PC-3 (cell line): Measurements from ENCODE around the gene PRRC1. TPM values are rescaled to one million over a fixed set of nuclear protein-coding genes. Genes with fewer than 3 reads are reported as not detected.
A peak's percentile ranks its signal among the peaks of the same experiment; 100 is the strongest.

Source experiments
- ATAC-seq: fragments of 200-7000 bp; cut with Tn5 transposase; 2 replicates; pipeline ENCODE4 v1.9.1; 2020; ENCODE audit warnings: mild to moderate bottlenecking, moderate library complexity
- BruUV-seq: library from RNA; stranded (reverse); fragments of 400-500 nt; replicated peaks from 2 replicates; lab custom pipeline; 2021; lab: Mats Ljungman, UMichigan
- CTCF ChIA-PET: fragments of 300-600 bp; sonication (Branson Sonifier 250); formaldehyde crosslinking; loops from one replicate; lab custom pipeline; 2022; ENCODE audit warnings: antibody characterized with exemption; lab: Charles Lee
- POLR2A ChIA-PET: fragments of 300-600 bp; sonication (Branson Sonifier 250); formaldehyde crosslinking; loops from one replicate; lab custom pipeline; 2022; ENCODE audit warnings: antibody characterized with exemption; ENCODE audit not compliant: unreplicated experiment; lab: Charles Lee
- DNase-seq: peaks from one replicate; pipeline ENCODE4 v3.0.0-alpha.2; 2015
- H2AFZ ChIP-seq: fragments of 300-600 bp; sonication (generic); 2 replicates; pipeline ENCODE4 v1.6.0; 2016; ENCODE audit warnings: antibody characterized with exemption, low read length
- H3F3A ChIP-seq: fragments of 300-600 bp; sonication (generic); one replicate; pipeline ENCODE4 v1.6.0; 2017; ENCODE audit warnings: antibody characterized with exemption, low read length, control low read depth, mild to moderate bottlenecking; ENCODE audit not compliant: unreplicated experiment
- H3K27ac ChIP-seq: fragments of 300-600 bp; sonication (generic); 2 replicates; pipeline ENCODE4 v1.5.1; 2016; ENCODE audit warnings: mild to moderate bottlenecking, low read length
- H3K27me3 ChIP-seq: fragments of 300-600 bp; sonication (generic); 2 replicates; pipeline ENCODE4 v1.6.1; 2016; ENCODE audit warnings: low read length, mixed read lengths
- H3K36me3 ChIP-seq: fragments of 300-600 bp; sonication (generic); 2 replicates; pipeline ENCODE4 v1.6.1; 2016; ENCODE audit warnings: low read depth, mixed run types, low read length, mixed read lengths
- H3K4me1 ChIP-seq: fragments of 300-600 bp; sonication (generic); 2 replicates; pipeline ENCODE4 v1.5.1; 2016; ENCODE audit warnings: low read length; ENCODE audit not compliant: insufficient read depth
- H3K4me2 ChIP-seq: fragments of 300-600 bp; sonication (generic); 2 replicates; pipeline ENCODE4 v1.6.0; 2016; ENCODE audit warnings: low read length
- H3K4me3 ChIP-seq: fragments of 300-600 bp; sonication (generic); 2 replicates; pipeline ENCODE4 v1.5.1; 2016; ENCODE audit warnings: mild to moderate bottlenecking, low read length, mixed read lengths
- H3K79me2 ChIP-seq: fragments of 300-600 bp; sonication (generic); 2 replicates; pipeline ENCODE4 v1.6.1; 2017; ENCODE audit warnings: low read length, mixed read lengths
- H3K9ac ChIP-seq: fragments of 300-600 bp; sonication (generic); 2 replicates; pipeline ENCODE4 v1.6.0; 2016; ENCODE audit warnings: mild to moderate bottlenecking, low read length
- H3K9me2 ChIP-seq: fragments of 300-600 bp; sonication (generic); replicated peaks from 2 replicates; pipeline ENCODE4 v1.6.1; 2016; ENCODE audit warnings: mixed run types, low read length, mixed read lengths
- H3K9me3 ChIP-seq: fragments of 300-600 bp; sonication (generic); 2 replicates; pipeline ENCODE4 v1.6.1; 2016; ENCODE audit warnings: low read length, mixed read lengths
- H4K20me1 ChIP-seq: fragments of 300-600 bp; sonication (generic); 2 replicates; pipeline ENCODE4 v1.6.1; 2016; ENCODE audit warnings: low read length, mixed read lengths
- EZH2 ChIP-seq: fragments of 300-600 bp; sonication (generic); IDR thresholded peaks from one replicate; pipeline ENCODE4 v1.6.1; 2017; ENCODE audit warnings: antibody characterized with exemption, mild to moderate bottlenecking, low read length; ENCODE audit not compliant: unreplicated experiment
- EZH2phosphoT487 ChIP-seq: fragments of 300-600 bp; sonication (generic); IDR thresholded peaks from 2 replicates; pipeline ENCODE4 v1.6.1; 2018; ENCODE audit warnings: mild to moderate bottlenecking, antibody characterized with exemption, low read length, borderline replicate concordance
- intact Hi-C: fragments of 100-400 bp; cut with micrococcal nuclease; formaldehyde crosslinking; loops from 2 replicates; pipeline ENCODE4 v1.9.0; 2023
- total RNA-seq: library from RNA; depleted of rRNA; stranded (reverse); fragments of >200 nt; gene quantifications from 2 replicates; pipeline ENCODE4 v1.2.3, GENCODE V29; 2014
- TF ChIP-seq, protein P1 (sequence below): fragments of 300-600 bp; sonication (generic); conservative IDR thresholded peaks from 2 replicates; pipeline ENCODE4 v1.5.1; 2017; ENCODE audit warnings: antibody characterized with exemption, low read depth, mild to moderate bottlenecking, low read length

PRRC1 gene
- total RNA-seq, 1 experiment from 2014 or later: 56.4 TPM

DNA sequence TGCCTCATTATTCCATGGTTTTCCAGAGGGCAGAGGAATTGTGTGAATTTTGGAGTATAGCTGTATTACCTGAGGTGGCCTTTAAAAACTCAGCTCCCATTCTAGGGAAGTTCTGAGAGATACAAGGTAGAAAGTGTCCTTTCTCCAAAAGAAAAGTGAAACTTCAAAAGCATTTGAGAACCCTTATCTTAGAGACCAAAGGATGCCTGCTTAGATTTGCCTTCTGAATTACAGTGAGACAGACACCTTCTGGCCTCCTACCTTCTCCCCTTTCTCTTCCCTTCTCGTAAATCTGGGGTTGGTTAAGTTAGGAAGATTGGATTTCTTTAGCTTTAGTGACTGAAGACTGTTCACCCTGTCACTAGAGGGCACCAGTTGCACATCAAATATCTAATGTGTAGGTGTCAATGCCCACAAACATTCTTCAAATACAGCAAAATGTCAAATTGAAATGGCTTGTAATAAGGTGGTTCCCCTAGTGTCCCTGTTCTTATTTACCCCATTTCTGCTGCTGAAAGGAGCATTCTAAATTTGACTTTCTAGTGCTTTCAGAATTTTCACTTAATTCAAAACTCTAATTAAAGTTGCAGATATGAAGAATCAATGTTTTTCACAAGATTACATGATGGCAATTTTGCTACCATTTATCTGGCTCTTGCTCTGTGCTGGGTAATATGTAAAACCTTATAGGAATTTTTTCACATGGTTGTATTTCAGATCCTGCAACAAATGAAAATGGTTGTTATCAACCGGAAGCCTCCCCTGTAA lies 46.7 kb downstream of the PRRC1 start:
- Histone ChIP-seq H3K36me3 (no peaks in the 10 kb centered on the region), H3K27ac (no peak overlapping the region), H3K4me1 (no peaks in the 10 kb centered on the region), H3K27me3 (peaks cover 28% of the 10 kb centered on the region; the same call in 1 of the 2 replicates), H3K79me2 (no peaks in the 10 kb centered on the region), H3K9me3 (no peaks in the 10 kb centered on the region), H3K4me3 (no peak overlapping the region), H2AFZ (no peak overlapping the region; the same call in 1 of the 2 replicates), H3K9ac (no peak overlapping the region), H3F3A (no peaks in the 10 kb centered on the region), H4K20me1 (no peaks in the 10 kb centered on the region), H3K9me2 (no peaks in the 10 kb centered on the region), H3K4me2 (0 out of 2 replicates have a peak overlapping the region, but pooled peaks have one; percentile 6)
- TF ChIP-seq EZH2: no peak
- TF ChIP-seq, protein P1, sequence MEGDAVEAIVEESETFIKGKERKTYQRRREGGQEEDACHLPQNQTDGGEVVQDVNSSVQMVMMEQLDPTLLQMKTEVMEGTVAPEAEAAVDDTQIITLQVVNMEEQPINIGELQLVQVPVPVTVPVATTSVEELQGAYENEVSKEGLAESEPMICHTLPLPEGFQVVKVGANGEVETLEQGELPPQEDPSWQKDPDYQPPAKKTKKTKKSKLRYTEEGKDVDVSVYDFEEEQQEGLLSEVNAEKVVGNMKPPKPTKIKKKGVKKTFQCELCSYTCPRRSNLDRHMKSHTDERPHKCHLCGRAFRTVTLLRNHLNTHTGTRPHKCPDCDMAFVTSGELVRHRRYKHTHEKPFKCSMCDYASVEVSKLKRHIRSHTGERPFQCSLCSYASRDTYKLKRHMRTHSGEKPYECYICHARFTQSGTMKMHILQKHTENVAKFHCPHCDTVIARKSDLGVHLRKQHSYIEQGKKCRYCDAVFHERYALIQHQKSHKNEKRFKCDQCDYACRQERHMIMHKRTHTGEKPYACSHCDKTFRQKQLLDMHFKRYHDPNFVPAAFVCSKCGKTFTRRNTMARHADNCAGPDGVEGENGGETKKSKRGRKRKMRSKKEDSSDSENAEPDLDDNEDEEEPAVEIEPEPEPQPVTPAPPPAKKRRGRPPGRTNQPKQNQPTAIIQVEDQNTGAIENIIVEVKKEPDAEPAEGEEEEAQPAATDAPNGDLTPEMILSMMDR: peak; percentile 91
- intact Hi-C loops: loop anchor here (2.0 to 10.0 kb wide), 7 partner anchors 183 to 1279 kb away; no protein-coding TSS in a partner anchor
- DNase-seq (peak; percentile 77), ATAC-seq (peak; percentile 89)
- POLR2A ChIA-PET: interaction anchor here (0.6 kb wide), 1 partner anchor 81 kb away, joined by 3 read pairs; no protein-coding TSS in a partner anchor
- CTCF ChIA-PET: interaction anchor here (0.6 to 1.3 kb wide), 4 partner anchors 11 to 345 kb away, joined by 3 to 5 read pairs (median 3); no protein-coding TSS in a partner anchor
- BruUV-seq: no TSS peak

DNA sequence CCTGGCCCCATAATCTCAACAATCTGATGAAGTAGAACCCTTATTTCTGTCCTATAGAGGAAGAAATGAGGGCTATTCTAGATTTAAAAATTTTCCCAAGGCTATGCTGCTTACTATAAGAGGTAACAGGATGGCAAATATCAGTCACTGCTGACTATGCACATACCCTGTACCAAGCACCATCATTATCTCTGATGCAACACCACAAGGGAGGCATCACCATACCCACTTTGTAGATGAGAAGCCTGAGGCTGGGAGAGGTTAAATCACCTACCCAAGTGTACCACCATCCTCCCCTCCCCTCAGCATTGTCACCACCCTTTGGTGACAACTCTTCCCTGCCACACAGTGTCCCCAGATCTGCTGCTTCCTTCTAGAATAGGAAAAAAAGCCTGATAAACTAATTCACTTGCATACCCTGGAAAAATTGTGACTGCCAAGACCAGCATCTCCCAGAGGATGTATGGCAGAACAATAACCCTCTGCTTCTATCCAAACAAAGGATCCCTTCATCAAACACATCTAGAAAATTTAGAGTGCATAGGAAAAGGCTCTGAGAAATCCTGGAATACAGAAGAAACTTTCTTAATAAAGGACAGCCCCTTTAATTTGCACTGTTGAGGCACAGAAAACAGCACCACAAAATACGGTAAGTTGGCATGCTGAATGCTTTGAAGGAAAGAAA lies 48.3 kb downstream of the PRRC1 start:
- Histone ChIP-seq H3K79me2 (no peaks in the 10 kb centered on the region), H3F3A (no peaks in the 10 kb centered on the region), H3K4me3 (no peak overlapping the region), H3K27me3 (peaks cover 28% of the 10 kb centered on the region; the same call in 1 of the 2 replicates), H3K9me3 (no peaks in the 10 kb centered on the region), H2AFZ (no peak overlapping the region), H3K36me3 (no peaks in the 10 kb centered on the region), H4K20me1 (no peaks in the 10 kb centered on the region), H3K4me1 (no peaks in the 10 kb centered on the region), H3K9ac (no peak overlapping the region), H3K27ac (no peak overlapping the region), H3K9me2 (no peaks in the 10 kb centered on the region), H3K4me2 (no peak overlapping the region)
- intact Hi-C loops: loop anchor here (2.0 to 10.0 kb wide), 4 partner anchors 635 to 1277 kb away; no protein-coding TSS in a partner anchor
- no TSS peak for BruUV-seq
- ChIA-PET POLR2A (no interaction called here), CTCF (no interaction called here)
- DNase-seq (no peak), ATAC-seq (no peak)
- TF ChIP-seq EZH2 (no peak), EZH2phosphoT487 (no peak)
- TF ChIP-seq, protein P1: no peak
